GM12878 (cell line): ENCODE measurements around the gene TOX2. TPM values are rescaled to one million over a fixed set of nuclear protein-coding genes. Genes with fewer than 3 reads are reported as not detected.
A peak's percentile ranks its signal among the peaks of the same experiment; 100 is the strongest.

Experiments
- ATF2 ChIP-seq: IDR thresholded peaks from 2 replicates; pipeline ENCODE4 v1.6.1; 2012; ENCODE audit warnings: low read length, inconsistent platforms
- ESRRA ChIP-seq: IDR thresholded peaks from 2 replicates; pipeline ENCODE4 v1.6.1; 2012; ENCODE audit warnings: mild to moderate bottlenecking, low read length, improper control_type of control experiment
- FOS ChIP-seq: IDR thresholded peaks from 3 replicates; pipeline ENCODE4 v1.6.1; 2011; ENCODE audit warnings: borderline replicate concordance; ENCODE audit not compliant: insufficient read length; ENCODE audit errors: extremely low read depth
- NR2C1 ChIP-seq: fragments of 450-650 bp; IDR thresholded peaks from 2 replicates; pipeline ENCODE4 v1.6.1; 2017; ENCODE audit warnings: antibody characterized with exemption, mild to moderate bottlenecking, moderate library complexity
- RCOR1 ChIP-seq: conservative IDR thresholded peaks from 2 replicates; pipeline ENCODE4 v1.6.1; 2012; ENCODE audit warnings: low read depth, low read length, improper control_type of control experiment
- YY1 ChIP-seq: IDR thresholded peaks from 2 replicates; pipeline ENCODE4 v1.6.1; 2011; ENCODE audit warnings: low read depth, mild to moderate bottlenecking, low read length
- polyA plus RNA-seq, 11 experiments: library from polyadenylated mRNA; depleted of rRNA in 4 of 11; unstranded in 6 of 11; stranded (reverse) in 5 of 11; fragments of >200 nt; fragmentation: Nextera tagmentation in 4 of 11; fragmentation: Illumina TruSeq in 1 of 11; extraction: Ambion mirVana in 4 of 11; extraction: Trizol in 1 of 11; gene quantifications; 1 replicate in 1 of 11; 2 replicates in 10 of 11; pipeline versions ENCODE4 v1.2.1 to v1.2.3, GENCODE V29; 2011 to 2016; ENCODE audit warnings: inconsistent platforms in 2 of 11, missing spikeins in 2 of 11, low read depth in 1 of 11
- total RNA-seq, 4 experiments: library from RNA; depleted of rRNA in 3 of 4; stranded (reverse); fragments of >200 nt in 3 of 4; fragmentation: Illumina TruSeq in 1 of 4; extraction: Trizol in 1 of 4; gene quantifications; 2 replicates each; pipeline versions ENCODE4 v1.2.1 to v1.2.3, GENCODE V29; 2013 to 2021
- TF ChIP-seq, protein P1 (sequence below): IDR thresholded peaks from 2 replicates; pipeline ENCODE4 v1.6.1; 2012; ENCODE audit warnings: low read depth, low read length, improper control_type of control experiment
- TF ChIP-seq, protein P2 (sequence below): fragments of 450-650 bp; formaldehyde crosslinking; IDR thresholded peaks from 2 replicates; pipeline ENCODE4 v1.4.0; 2022; ENCODE audit warnings: mild to moderate bottlenecking, moderate library complexity

TOX2 gene
- total and polyA plus RNA-seq, 10 of the 15 experiments (the other 5 are each of a cell fraction or from before 2014, with no cell fraction given) = 2.6 to 40.5 (median 7.9) TPM

GRCh38 chr20:44079291-44079690 is 164.6 kb downstream of the TOX2 start (continued):
- TF ChIP-seq ATF2 (no peak), RCOR1 (no peak), YY1 (no peak), ESRRA (no peak), FOS (no peak), NR2C1 (peak; percentile 23; the same call in 1 of the 2 replicates)
- TF ChIP-seq, protein P1, sequence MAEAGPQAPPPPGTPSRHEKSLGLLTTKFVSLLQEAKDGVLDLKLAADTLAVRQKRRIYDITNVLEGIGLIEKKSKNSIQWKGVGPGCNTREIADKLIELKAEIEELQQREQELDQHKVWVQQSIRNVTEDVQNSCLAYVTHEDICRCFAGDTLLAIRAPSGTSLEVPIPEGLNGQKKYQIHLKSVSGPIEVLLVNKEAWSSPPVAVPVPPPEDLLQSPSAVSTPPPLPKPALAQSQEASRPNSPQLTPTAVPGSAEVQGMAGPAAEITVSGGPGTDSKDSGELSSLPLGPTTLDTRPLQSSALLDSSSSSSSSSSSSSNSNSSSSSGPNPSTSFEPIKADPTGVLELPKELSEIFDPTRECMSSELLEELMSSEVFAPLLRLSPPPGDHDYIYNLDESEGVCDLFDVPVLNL = no peak
- TF ChIP-seq, protein P2, sequence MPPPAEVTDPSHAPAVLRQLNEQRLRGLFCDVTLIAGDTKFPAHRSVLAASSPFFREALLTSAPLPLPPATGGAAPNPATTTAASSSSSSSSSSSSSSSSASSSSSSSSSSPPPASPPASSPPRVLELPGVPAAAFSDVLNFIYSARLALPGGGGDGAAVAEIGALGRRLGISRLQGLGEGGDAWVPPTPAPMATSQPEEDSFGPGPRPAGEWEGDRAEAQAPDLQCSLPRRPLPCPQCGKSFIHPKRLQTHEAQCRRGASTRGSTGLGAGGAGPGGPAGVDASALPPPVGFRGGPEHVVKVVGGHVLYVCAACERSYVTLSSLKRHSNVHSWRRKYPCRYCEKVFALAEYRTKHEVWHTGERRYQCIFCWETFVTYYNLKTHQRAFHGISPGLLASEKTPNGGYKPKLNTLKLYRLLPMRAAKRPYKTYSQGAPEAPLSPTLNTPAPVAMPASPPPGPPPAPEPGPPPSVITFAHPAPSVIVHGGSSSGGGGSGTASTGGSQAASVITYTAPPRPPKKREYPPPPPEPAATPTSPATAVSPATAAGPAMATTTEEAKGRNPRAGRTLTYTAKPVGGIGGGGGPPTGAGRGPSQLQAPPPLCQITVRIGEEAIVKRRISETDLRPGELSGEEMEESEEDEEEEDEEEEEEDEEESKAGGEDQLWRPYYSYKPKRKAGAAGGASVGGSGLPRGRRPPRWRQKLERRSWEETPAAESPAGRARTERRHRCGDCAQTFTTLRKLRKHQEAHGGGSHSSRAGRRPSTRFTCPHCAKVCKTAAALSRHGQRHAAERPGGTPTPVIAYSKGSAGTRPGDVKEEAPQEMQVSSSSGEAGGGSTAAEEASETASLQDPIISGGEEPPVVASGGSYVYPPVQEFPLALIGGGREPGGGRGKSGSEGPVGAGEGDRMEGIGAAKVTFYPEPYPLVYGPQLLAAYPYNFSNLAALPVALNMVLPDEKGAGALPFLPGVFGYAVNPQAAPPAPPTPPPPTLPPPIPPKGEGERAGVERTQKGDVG (CRISPR knock-in tag) = no peak
